Neural progenitor cell (in vitro differentiated cells): Measurements from ENCODE around the gene FYN. TPM values are rescaled to one million over a fixed set of nuclear protein-coding genes. Genes with fewer than 3 reads are reported as not detected.

Experiments used
- DNase-seq: peaks from one replicate; pipeline ENCODE4 v3.0.0-alpha.2; 2016; ENCODE audit warnings: low spot score
- H2AFZ ChIP-seq: fragments of 200-600 bp; sonication (generic); replicated peaks from 2 replicates; pipeline ENCODE4 v1.6.1; 2016; ENCODE audit warnings: antibody characterized with exemption
- H3F3A ChIP-seq: fragments of 200-600 bp; sonication (generic); 2 replicates; pipeline ENCODE4 v1.6.1; 2016; ENCODE audit warnings: antibody characterized with exemption, low read depth
- H3K27ac ChIP-seq: fragments of 200-600 bp; sonication (generic); 2 replicates; pipeline ENCODE4 v1.5.1; 2016; ENCODE audit warnings: mild to moderate bottlenecking
- H3K27me3 ChIP-seq: fragments of 200-600 bp; sonication (generic); 2 replicates; pipeline ENCODE4 v1.6.1; 2016; ENCODE audit warnings: mild to moderate bottlenecking, moderate library complexity
- H3K36me3 ChIP-seq: fragments of 200-600 bp; sonication (generic); 2 replicates; pipeline ENCODE4 v1.5.1; 2016
- H3K4me1 ChIP-seq: fragments of 200-600 bp; sonication (generic); 2 replicates; pipeline ENCODE4 v1.6.1; 2016; ENCODE audit warnings: mixed run types
- H3K4me2 ChIP-seq: fragments of 200-600 bp; sonication (generic); 2 replicates; pipeline ENCODE4 v1.6.1; 2016
- H3K4me3 ChIP-seq: fragments of 200-600 bp; sonication (generic); 2 replicates; pipeline ENCODE4 v1.5.1; 2016
- H3K79me2 ChIP-seq: fragments of 200-600 bp; sonication (generic); 2 replicates; pipeline ENCODE4 v1.6.1; 2016; ENCODE audit warnings: low read depth
- H3K9ac ChIP-seq: fragments of 200-600 bp; sonication (generic); 2 replicates; pipeline ENCODE4 v1.6.1; 2016
- H3K9me3 ChIP-seq: fragments of 200-600 bp; sonication (generic); 2 replicates; pipeline ENCODE4 v1.5.1; 2016; ENCODE audit warnings: low read depth
- H4K20me1 ChIP-seq: fragments of 200-600 bp; sonication (generic); 2 replicates; pipeline ENCODE4 v1.6.1; 2016; ENCODE audit warnings: low read depth
- H3K27ac Mint-ChIP-seq: 3 replicates; pipeline ENCODE4 v1.8.0; 2021; ENCODE audit warnings: mixed read lengths
- H3K27me3 Mint-ChIP-seq: 2 replicates; pipeline ENCODE4 v1.8.0; 2022; ENCODE audit warnings: low read depth, mild to moderate bottlenecking, inconsistent platforms, moderate library complexity, mixed read lengths; ENCODE audit not compliant: insufficient read depth
- H3K36me3 Mint-ChIP-seq: 3 replicates; pipeline ENCODE4 v1.8.0; 2021; ENCODE audit warnings: mixed read lengths
- H3K4me1 Mint-ChIP-seq: 3 replicates; pipeline ENCODE4 v1.8.0; 2021; ENCODE audit warnings: mixed read lengths
- H3K4me3 Mint-ChIP-seq: 3 replicates; pipeline ENCODE4 v1.8.0; 2021; ENCODE audit warnings: mild to moderate bottlenecking, moderate library complexity, mixed read lengths
- H3K9me3 Mint-ChIP-seq: 3 replicates; pipeline ENCODE4 v1.8.0; 2020; ENCODE audit warnings: mixed read lengths
- CTCF ChIP-seq: fragments of 200-600 bp; sonication (generic); IDR thresholded peaks from 2 replicates; pipeline ENCODE4 v1.5.1; 2017; ENCODE audit warnings: antibody characterized with exemption, mild to moderate bottlenecking
- EZH2 ChIP-seq: fragments of 200-600 bp; sonication (generic); IDR thresholded peaks from 2 replicates; pipeline ENCODE4 v1.6.1; 2017; ENCODE audit warnings: antibody characterized with exemption, mild to moderate bottlenecking, moderate library complexity
- EZH2phosphoT487 ChIP-seq: fragments of 200-600 bp; sonication (generic); IDR thresholded peaks from 2 replicates; pipeline ENCODE4 v1.6.1; 2017; ENCODE audit warnings: antibody characterized with exemption
- total RNA-seq: library from RNA; depleted of rRNA; stranded (reverse); fragments of >200 nt; gene quantifications from 2 replicates; pipeline ENCODE4 v1.2.3, GENCODE V29; 2015; ENCODE audit warnings: low replicate concordance

The FYN gene
- total RNA-seq, 1 donor from 2014 or later = 167 TPM

- H3K9me3 ChIP-seq = no peaks in the 10 kb centered on the region
- H3K79me2 ChIP-seq = peaks cover 19% of the 10 kb centered on the region
- H3K4me2 ChIP-seq = no peak overlapping the region
- Mint-ChIP-seq H3K9me3 (no peaks in the 10 kb centered on the region), H3K36me3 (peaks cover 13% of the 10 kb centered on the region), H3K27ac (no peak overlapping the region), H3K4me3 (no peak overlapping the region), H3K4me1 (peaks cover 48% of the 10 kb centered on the region), H3K27me3 (peaks cover 4% of the 10 kb centered on the region)
- H3K4me3 ChIP-seq = no peak overlapping the region
- no peaks in the 10 kb centered on the region for H3K27me3 ChIP-seq
- TF ChIP-seq CTCF = no peak
- TF ChIP-seq EZH2 = no peak
- peaks cover 4% of the 10 kb centered on the region for H3F3A ChIP-seq
- DNase-seq = no peak
- peaks cover 20% of the 10 kb centered on the region for H4K20me1 ChIP-seq
- peaks cover 18% of the 10 kb centered on the region for H3K4me1 ChIP-seq
- no peak overlapping the region for H2AFZ ChIP-seq
- H3K9ac ChIP-seq = no peak overlapping the region
- H3K36me3 ChIP-seq = no peaks in the 10 kb centered on the region
- no peak overlapping the region for H3K27ac ChIP-seq
Measured at GRCh38 chr6:111794300-111794699, 79.0 kb downstream of the FYN start.

GRCh38 chr6:111793711-111794111, 79.5 kb downstream of the FYN start:
- Histone ChIP-seq H3K36me3 (no peaks in the 10 kb centered on the region), H3F3A (peaks cover 10% of the 10 kb centered on the region), H4K20me1 (peaks cover 20% of the 10 kb centered on the region), H3K27ac (no peak overlapping the region), H3K27me3 (no peaks in the 10 kb centered on the region), H3K4me2 (no peak overlapping the region), H3K79me2 (peaks cover 19% of the 10 kb centered on the region), H3K4me3 (no peak overlapping the region), H3K9me3 (no peaks in the 10 kb centered on the region), H3K4me1 (peaks cover 24% of the 10 kb centered on the region), H2AFZ (no peak overlapping the region), H3K9ac (no peak overlapping the region)
- no peak for DNase-seq
- Mint-ChIP-seq H3K4me3 (no peak overlapping the region), H3K36me3 (peaks cover 13% of the 10 kb centered on the region), H3K27ac (no peak overlapping the region), H3K27me3 (peaks cover 4% of the 10 kb centered on the region), H3K9me3 (no peaks in the 10 kb centered on the region), H3K4me1 (peaks cover 45% of the 10 kb centered on the region)
- no peak for TF ChIP-seq CTCF
- TF ChIP-seq EZH2phosphoT487 = no peak
- TF ChIP-seq EZH2 = no peak

GRCh38 chr6:111792914-111793700, 80.1 kb downstream of the FYN start:
- TF ChIP-seq EZH2phosphoT487 (no peak), CTCF (no peak), EZH2 (no peak)
- Histone ChIP-seq H3K4me2 (no peak overlapping the region), H3K4me1 (peaks cover 30% of the 10 kb centered on the region), H2AFZ (no peak overlapping the region), H3K9me3 (no peaks in the 10 kb centered on the region), H3K27me3 (no peaks in the 10 kb centered on the region), H3K27ac (no peak overlapping the region), H4K20me1 (peaks cover 16% of the 10 kb centered on the region), H3K36me3 (no peaks in the 10 kb centered on the region), H3K9ac (no peak overlapping the region), H3K79me2 (peaks cover 24% of the 10 kb centered on the region), H3F3A (peaks cover 16% of the 10 kb centered on the region), H3K4me3 (no peak overlapping the region)
- Mint-ChIP-seq H3K36me3 (peaks cover 13% of the 10 kb centered on the region), H3K4me1 (peaks cover 45% of the 10 kb centered on the region), H3K27ac (no peak overlapping the region), H3K9me3 (no peaks in the 10 kb centered on the region), H3K4me3 (no peak overlapping the region), H3K27me3 (peaks cover 4% of the 10 kb centered on the region)
- DNase-seq = no peak
